Stimulated activated CD4-positive, alpha-beta T cell treated with anti-CD3 and anti-CD28 coated beads, Interleukin-4, amount 100 ng/mL, for 1 hour (primary cell): ENCODE data around the gene DOCK8.

Source experiments
- DNase-seq: peaks from one replicate; pipeline ENCODE4 v3.0.0-alpha.2; 2020

DOCK8 gene

GRCh38 chr9:468766-469426 is 254.2 kb downstream of the DOCK8 start:
- no peak for DNase-seq

- peak; percentile 82 for DNase-seq
Observed at GRCh38 chr9:469672-470551, 255.2 kb downstream of the DOCK8 start.

- DNase-seq, result peak; percentile 3
Observed at GRCh38 chr9:470552-471194, 256.0 kb downstream of the DOCK8 start.

GRCh38 chr9:471320-471719 is 256.7 kb downstream of the DOCK8 start:
- no peak for DNase-seq

GRCh38 chr9:472479-473075 is 257.9 kb downstream of the DOCK8 start:
- DNase-seq, result no peak

DNA sequence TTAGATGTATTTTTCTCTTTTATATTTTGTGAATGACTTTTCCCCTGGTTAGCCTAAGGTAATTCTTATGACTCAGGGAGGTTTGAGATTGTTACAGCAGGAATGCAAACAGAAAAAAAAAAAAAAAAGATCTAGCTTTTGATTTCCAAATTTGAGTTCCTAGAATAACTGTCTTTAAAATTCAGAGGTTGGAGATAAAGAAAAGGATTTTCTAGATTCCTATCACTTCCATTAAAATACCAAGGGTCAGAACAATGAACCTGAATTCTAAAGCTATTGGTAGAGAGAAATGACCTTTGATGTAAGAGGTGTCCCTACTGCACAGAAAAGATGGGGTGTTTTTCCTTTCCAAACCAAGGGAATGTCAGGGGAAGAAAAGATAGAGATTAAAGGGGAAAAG is 262.5 kb downstream of the DOCK8 start:
- no peak for DNase-seq

GRCh38 chr9:479304-479970 is 264.8 kb downstream of the DOCK8 start:
- DNase-seq, result no peak

DNA sequence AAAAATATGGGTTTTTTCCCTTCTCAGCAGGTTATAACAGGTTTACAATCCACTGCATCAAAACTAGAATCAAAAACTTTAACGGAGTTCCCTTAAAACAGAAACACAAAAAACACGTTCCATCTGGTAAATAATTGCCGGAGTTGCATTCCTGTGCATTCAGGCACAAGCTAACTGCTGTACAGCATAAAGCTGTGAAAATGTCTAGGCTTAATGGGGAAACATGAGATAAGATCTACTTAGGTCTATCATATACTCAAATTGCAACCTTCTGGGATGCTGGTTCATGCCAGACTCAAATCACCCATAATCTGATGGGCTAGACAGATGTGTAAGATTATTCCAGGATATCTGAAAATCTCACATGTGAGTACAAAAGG is 265.3 kb downstream of the DOCK8 start:
- no peak for DNase-seq

- DNase-seq, result no peak
Observed at GRCh38 chr9:482739-483138, 268.1 kb downstream of the DOCK8 start.

- no peak for DNase-seq
Observed at GRCh38 chr9:486156-486555, 271.5 kb downstream of the DOCK8 start.

DNA sequence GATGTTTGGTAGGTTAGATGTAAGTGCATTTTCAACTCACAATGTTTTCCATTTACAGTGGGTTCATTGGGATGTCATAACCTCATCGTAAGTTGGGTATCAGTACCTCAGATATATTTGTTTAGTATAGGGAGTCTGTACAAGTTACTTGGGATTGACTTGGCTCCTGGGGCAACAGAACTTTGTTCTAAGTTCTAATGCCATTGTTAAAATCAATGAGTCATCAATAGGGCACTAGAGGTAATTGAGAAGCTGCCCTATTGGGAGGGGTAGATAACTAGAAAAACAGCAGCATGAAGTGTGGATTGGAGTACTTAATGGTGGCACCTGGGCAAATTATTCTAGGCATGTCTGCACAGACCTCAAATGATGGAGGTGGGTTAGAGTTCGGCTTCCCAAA is 272.8 kb downstream of the DOCK8 start:
- no peak for DNase-seq

- DNase-seq, result no peak
Observed at GRCh38 chr9:488448-488847, 273.8 kb downstream of the DOCK8 start.

GRCh38 chr9:489198-490197 is 274.8 kb downstream of the DOCK8 start:
- DNase-seq, result no peak

- no peak for DNase-seq
Observed at GRCh38 chr9:494764-495163, 280.1 kb downstream of the DOCK8 start.

DNA sequence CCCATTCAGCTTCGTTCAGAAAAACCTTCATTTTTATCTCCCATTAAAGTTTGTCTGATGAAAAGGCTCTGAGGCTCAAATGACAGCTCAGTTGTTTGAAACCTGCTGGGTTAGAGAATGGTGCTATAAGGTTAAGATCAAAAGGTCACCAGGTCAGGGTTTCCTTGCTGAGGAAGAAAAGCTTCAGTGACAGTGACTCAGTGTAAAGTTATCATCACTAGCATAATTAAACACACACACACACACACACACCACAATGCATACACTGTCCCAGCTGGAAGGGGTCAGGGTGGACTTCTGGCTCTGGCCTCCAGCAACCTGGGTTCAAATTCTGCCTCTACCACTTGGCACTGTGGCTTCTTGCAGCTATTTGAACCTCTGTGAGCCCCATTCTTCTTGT is 281.1 kb downstream of the DOCK8 start:
- DNase-seq, result no peak

DNA sequence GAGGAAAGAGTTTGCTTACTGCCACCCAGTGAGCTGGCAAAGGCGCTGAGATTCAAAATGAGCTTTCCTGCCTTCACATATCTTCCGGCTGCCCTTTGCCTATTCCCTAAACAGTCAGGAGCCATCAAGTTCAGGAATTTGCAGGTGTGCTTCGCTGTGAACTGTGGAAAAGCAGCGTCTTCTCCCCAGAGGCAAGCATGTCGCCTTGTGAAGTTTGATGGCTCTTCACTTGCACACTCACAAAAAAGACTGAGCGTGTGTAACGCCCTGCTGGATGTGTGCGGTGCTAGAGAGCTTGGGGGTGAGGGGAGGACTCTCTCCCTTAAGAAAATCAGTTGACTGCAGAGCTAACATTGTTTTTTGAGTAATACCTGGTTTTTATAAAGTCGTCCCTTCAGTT is 288.7 kb downstream of the DOCK8 start:
- DNase-seq, result no peak

- peak; percentile 73 for DNase-seq
Observed at GRCh38 chr9:503881-504852, 289.5 kb downstream of the DOCK8 start, which contains the start of gene KANK1. TSS of gene KANK1 (plus strand) at chr9:504695.

DNA sequence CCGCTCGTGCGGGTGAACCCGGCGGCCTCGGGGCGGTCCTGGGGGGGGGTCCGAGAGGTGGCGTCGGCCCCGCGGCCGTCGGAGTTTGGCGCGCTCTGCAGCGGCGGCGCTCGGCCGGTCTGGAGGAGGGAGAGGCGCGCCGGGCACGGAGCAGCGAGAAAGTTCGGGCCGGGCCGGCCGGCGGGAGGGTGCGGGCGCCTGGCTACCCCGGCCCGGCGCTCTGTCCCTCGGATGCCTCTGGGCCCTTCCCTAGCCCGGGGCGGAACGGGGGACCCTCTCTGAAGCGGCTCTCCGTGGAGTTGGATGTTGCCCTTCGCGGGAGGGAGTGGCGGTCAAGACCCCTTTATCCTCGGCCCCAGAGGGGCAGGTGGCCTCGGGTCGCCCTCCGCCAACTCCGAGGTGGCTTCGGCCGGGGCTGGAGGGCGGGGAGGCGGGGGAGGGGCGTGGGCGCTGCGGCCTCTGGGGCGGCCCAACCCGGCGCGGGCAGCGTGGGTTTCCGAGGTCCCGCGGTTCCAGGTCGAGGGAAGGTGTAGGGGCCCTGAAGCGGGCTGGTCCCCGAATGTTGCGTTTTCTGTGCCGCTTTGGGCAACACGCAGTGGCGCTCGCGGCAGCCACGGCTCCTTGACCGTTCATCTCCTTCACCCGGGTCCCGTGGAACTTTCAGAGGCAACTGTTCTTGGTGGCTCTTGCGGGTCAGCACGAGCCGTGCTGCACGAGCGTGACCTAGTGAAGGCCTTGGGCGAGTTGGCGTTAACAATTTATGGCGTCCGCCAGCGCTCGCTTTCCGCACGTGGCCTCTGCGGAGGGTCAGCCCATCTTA is 290.5 kb downstream of the DOCK8 start:
- peak; percentile 5 for DNase-seq

DNA sequence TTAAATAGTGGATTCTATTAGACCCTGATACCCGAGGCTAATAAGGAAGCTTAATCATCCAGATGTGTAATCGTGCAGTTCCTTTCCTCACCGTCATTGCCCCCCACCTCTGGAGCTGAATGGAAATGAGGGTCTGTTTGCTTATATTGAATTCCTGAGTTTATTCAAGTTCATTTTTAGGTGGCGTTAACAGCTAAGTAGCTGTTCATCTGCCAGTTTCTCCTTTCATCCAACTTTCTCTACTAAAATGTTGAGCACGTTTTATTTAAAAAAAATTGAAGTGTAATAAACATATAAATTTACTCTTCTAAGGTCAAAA is 291.0 kb downstream of the DOCK8 start:
- no peak for DNase-seq

DNA sequence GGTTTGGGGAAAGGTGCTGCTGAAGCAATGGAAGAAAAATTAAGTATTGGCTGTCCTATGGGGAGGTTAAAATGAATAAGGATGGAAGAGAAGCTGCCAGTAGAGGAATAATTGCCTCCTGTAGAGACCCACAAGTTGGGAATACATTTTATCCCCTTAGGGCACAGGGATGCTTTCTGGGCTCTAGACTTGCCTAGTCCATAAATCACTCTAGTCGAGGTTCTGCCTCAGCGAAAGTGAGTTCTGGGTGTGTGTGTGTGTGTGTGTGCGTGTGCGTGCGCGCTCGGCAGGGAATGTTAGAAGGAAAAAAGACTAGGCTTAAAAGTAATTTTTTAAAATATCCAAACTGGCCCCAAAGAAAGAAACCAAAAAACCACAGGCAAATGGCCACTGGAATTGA is 291.6 kb downstream of the DOCK8 start:
- DNase-seq, result no peak
